GM18870 (cell line): Measurements from ENCODE around the gene IGFL4.
A peak's percentile ranks its signal among the peaks of the same experiment; 100 is the strongest.

Experiments used
- ATAC-seq: cut with Tn5 transposase; IDR thresholded peaks from one replicate; pipeline ENCODE4 v1.9.1; 2021; ENCODE audit warnings: moderate library complexity; ENCODE audit not compliant: unreplicated experiment

The IGFL4 gene

DNA sequence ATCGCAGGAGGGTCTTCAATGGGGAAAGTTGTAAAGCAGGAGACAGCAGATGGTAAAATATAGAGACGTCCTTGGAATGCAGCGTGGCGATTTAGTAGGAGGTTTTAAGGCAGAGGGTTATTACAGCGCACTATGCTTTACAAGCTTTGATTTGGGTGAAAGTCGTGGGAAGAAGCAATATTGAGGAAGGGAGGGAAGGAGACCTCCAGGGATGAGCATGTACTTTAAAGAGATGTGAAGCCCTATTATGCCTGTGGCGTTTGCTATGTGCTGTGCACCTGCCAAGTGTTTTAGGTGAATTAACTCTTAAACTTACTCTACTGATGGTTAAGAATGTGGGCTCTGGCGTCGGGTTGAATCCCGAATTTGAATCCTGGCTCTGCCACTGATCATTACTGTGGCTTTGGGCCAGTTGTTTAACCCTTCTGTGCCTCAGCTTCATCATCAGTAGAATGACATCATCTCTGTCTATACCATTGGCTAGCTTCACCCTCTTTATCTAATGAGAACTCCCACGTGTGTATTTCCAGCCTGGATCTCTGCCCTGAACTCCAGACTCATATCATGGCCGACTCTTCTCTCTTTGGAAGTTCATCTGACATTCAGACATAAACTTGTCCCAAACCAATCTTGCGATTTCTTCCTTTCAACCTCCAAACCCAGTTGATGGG is 45.0 kb downstream of the IGFL4 start:
- ATAC-seq: no peak

DNA sequence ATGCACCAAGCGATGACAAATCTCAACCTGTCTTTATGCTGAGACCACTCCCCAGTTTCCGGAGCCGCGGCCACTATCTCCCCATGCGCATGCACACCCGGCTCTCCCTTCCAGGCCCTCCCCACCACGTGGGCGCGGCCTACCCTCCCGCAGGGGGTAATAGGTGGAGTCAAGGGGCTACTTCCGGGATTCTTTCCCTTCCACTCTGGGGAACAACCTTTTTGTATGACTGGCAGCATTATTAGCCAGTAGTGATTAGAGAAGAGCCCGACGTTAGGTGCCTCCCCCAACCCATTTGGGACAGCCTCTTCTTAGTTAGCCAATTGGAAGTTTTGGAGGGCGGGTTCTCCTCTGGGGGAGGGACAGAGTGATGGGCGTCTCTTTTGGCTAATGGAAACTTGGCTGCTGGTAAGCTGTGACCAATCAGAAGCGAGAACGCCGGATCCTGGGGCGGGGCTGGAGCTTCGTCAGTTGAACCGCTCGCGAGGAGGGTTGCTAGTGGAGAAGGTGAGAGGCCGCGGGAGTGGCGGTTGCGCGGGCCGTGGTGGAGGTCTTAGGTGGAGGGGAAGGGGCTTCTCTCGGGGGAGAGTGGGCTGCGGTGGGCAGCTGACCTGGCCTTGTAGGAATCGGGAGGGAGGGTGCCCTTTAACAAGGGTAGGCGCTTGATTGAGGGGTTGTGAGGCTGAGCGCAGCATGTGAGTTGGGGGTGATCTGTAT is 45.6 kb downstream of the IGFL4 start, which contains the start of gene CCDC61:
CCDC61 (plus strand) TSS at position 470 of the 717 bp plus-strand sequence. CDS start 7,552 bp downstream, outside the sequence.
- peak; percentile 97 for ATAC-seq

GRCh38 chr19:45994456-45994997 is 46.3 kb downstream of the IGFL4 start:
- no peak for ATAC-seq

GRCh38 chr19:45990113-45990728 is 50.6 kb downstream of the IGFL4 start:
- no peak for ATAC-seq
